Measurements from ENCODE around the gene BCAP29. TPM values are rescaled to one million over a fixed set of nuclear protein-coding genes. Genes with fewer than 3 reads are reported as not detected.

BCAP29 gene
- total and polyA plus RNA-seq, 2 donors (not counting 3 experiments of a cell fraction or from before 2014, with no cell fraction given) = 122 to 162 TPM

GRCh38 chr7:107543338-107543993, 36.6 kb upstream of the BCAP29 start:
- H3K4me2 ChIP-seq (ENCODE audit: insufficient read depth, low read length) = no peak overlapping the region
- no peak overlapping the region for H3K27ac ChIP-seq (ENCODE audit: insufficient read depth, low read depth, low read length)
- FAIRE-seq (no peak), DNase-seq (ENCODE audit: low read depth, low spot score) (no peak)
- H3K27me3 ChIP-seq (ENCODE audit: control insufficient read depth in 2 of 2, insufficient read depth in 2 of 2, low read length in 2 of 2) = no peaks in the 10 kb centered on the region
- no peak for TF ChIP-seq POLR2A (IDR thresholded peaks at IDR 0.05; ENCODE audit: low read depth, low read length)
- TF ChIP-seq EZH2 (IDR thresholded peaks at IDR 0.05; ENCODE audit: borderline replicate concordance, low read depth, low read length, severe bottlenecking) = no peak
- intact Hi-C loops (cut with micrococcal nuclease) (no loop called here), dilution Hi-C loops (cut with MboI; ENCODE audit: extremely low pct_ligation_motif_present, low sequenced_read_pairs) (no loop called here)
- no TSS peak for BruUV-seq (replicated peaks)
- H2AFZ ChIP-seq (ENCODE audit: low read depth, low read length) = no peak overlapping the region
- H3K36me3 ChIP-seq (ENCODE audit: control insufficient read depth in 2 of 2, extremely low read depth in 1 of 2, insufficient read depth in 2 of 2, low read length in 2 of 2) = peaks cover 3 to 4% of the 10 kb centered on the region in 2 experiments
- CTCF ChIA-PET = no interaction called here
- POLR2A ChIA-PET = no interaction called here
- H3K79me2 ChIP-seq (ENCODE audit: control insufficient read depth, insufficient read depth, low read length) = peaks cover 14% of the 10 kb centered on the region
- H3K9me3 ChIP-seq (replicated peaks; ENCODE audit: control insufficient read depth, insufficient read depth, low read length) = no peaks in the 10 kb centered on the region
- H3K9ac ChIP-seq (replicated peaks; ENCODE audit: extremely low read depth, insufficient read depth, low read length) = no peak overlapping the region
- H3K9me1 ChIP-seq (replicated peaks; ENCODE audit: control insufficient read depth, extremely low read depth, insufficient read depth, low read length) = no peaks in the 10 kb centered on the region
- no peaks in the 10 kb centered on the region for H3K4me1 ChIP-seq (ENCODE audit: control insufficient read depth, extremely low read depth, insufficient read depth, low read length)
- H4K20me1 ChIP-seq (replicated peaks; ENCODE audit: control insufficient read depth, extremely low read depth, insufficient read depth, low read length) = no peaks in the 10 kb centered on the region
- no peak overlapping the region for H3K4me3 ChIP-seq (replicated peaks in 1 of 3; ENCODE audit: insufficient read depth in 1 of 3, low read depth in 1 of 3, low read length in 3 of 3)

- POLR2A ChIA-PET = no interaction called here
- intact Hi-C loops (cut with micrococcal nuclease) (no loop called here), dilution Hi-C loops (cut with MboI; ENCODE audit: extremely low pct_ligation_motif_present, low sequenced_read_pairs) (no loop called here)
- no peak overlapping the region for H2AFZ ChIP-seq (ENCODE audit: low read depth, low read length)
- no peaks in the 10 kb centered on the region for H3K9me3 ChIP-seq (replicated peaks; ENCODE audit: control insufficient read depth, insufficient read depth, low read length)
- no peak overlapping the region for H3K4me2 ChIP-seq (ENCODE audit: insufficient read depth, low read length)
- H3K4me3 ChIP-seq (replicated peaks in 1 of 3; ENCODE audit: insufficient read depth in 1 of 3, low read depth in 1 of 3, low read length in 3 of 3) = no peak overlapping the region
- peak; percentile 4 for FAIRE-seq
- H3K9ac ChIP-seq (replicated peaks; ENCODE audit: extremely low read depth, insufficient read depth, low read length) = no peak overlapping the region
- H3K27me3 ChIP-seq (ENCODE audit: control insufficient read depth in 2 of 2, insufficient read depth in 2 of 2, low read length in 2 of 2) = no peaks in the 10 kb centered on the region
- H3K27ac ChIP-seq (ENCODE audit: insufficient read depth, low read depth, low read length) = no peak overlapping the region
- H3K79me2 ChIP-seq (ENCODE audit: control insufficient read depth, insufficient read depth, low read length) = peaks cover 19% of the 10 kb centered on the region
- H4K20me1 ChIP-seq (replicated peaks; ENCODE audit: control insufficient read depth, extremely low read depth, insufficient read depth, low read length) = no peaks in the 10 kb centered on the region
- no peaks in the 10 kb centered on the region for H3K9me1 ChIP-seq (replicated peaks; ENCODE audit: control insufficient read depth, extremely low read depth, insufficient read depth, low read length)
- TF ChIP-seq CTCF (IDR thresholded peaks at IDR 0.05; ENCODE audit: extremely low read depth in 1 of 2, insufficient read depth in 1 of 2, low read depth in 1 of 2, low read length in 2 of 2) = no peak
- no peak for TF ChIP-seq GATA2 (IDR thresholded peaks at IDR 0.05; ENCODE audit: insufficient read depth, insufficient read length, low read depth, low read length)
- no peak for TF ChIP-seq FOS (IDR thresholded peaks at IDR 0.05; ENCODE audit: borderline replicate concordance, insufficient read depth, low read length)
- TF ChIP-seq POLR2A (IDR thresholded peaks at IDR 0.05; ENCODE audit: low read depth, low read length) = no peak
- TF ChIP-seq JUN (IDR thresholded peaks at IDR 0.05; ENCODE audit: borderline replicate concordance, insufficient read depth, insufficient read length, low read depth) = no peak
- TF ChIP-seq MYC (IDR thresholded peaks at IDR 0.05; ENCODE audit: low read depth, low read length) = no peak
- no peak for TF ChIP-seq POLR2AphosphoS5 (IDR thresholded peaks at IDR 0.05; ENCODE audit: insufficient read depth, low read depth, low read length)
- TF ChIP-seq MAX (IDR thresholded peaks at IDR 0.05; ENCODE audit: insufficient read depth, insufficient read length) = no peak
- TF ChIP-seq EZH2 (IDR thresholded peaks at IDR 0.05; ENCODE audit: borderline replicate concordance, low read depth, low read length, severe bottlenecking) = no peak
- H3K36me3 ChIP-seq (ENCODE audit: control insufficient read depth in 2 of 2, extremely low read depth in 1 of 2, insufficient read depth in 2 of 2, low read length in 2 of 2) = peaks cover 3 to 4% of the 10 kb centered on the region in 2 experiments
- no peaks in the 10 kb centered on the region for H3K4me1 ChIP-seq (ENCODE audit: control insufficient read depth, extremely low read depth, insufficient read depth, low read length)
- no TSS peak for BruUV-seq (replicated peaks)
- DNase-seq (ENCODE audit: low read depth, low spot score) = no peak
- CTCF ChIA-PET = no interaction called here
These were observed 35.0 kb upstream of the BCAP29 start for GRCh38 chr7:107544848-107545591.

Data from endothelial cell of umbilical vein (primary cell).